OCI-LY7 (cell line): ENCODE data around the gene ATRAID.

Experiments used
- EZH2phosphoT487 ChIP-seq: fragments of 200-600 bp; sonication (generic); IDR thresholded peaks from 2 replicates; pipeline ENCODE4 v1.6.1; 2018; ENCODE audit warnings: low read depth, borderline replicate concordance, mild to moderate bottlenecking, mixed run types, antibody characterized with exemption, low read length, moderate library complexity, mixed read lengths
- TF ChIP-seq, protein P1 (sequence below): fragments of 200-600 bp; sonication (generic); conservative IDR thresholded peaks from 2 replicates; pipeline ENCODE4 v1.5.1; 2014; ENCODE audit warnings: mild to moderate bottlenecking, antibody characterized with exemption, low read length, moderate library complexity, mixed read lengths

DNA sequence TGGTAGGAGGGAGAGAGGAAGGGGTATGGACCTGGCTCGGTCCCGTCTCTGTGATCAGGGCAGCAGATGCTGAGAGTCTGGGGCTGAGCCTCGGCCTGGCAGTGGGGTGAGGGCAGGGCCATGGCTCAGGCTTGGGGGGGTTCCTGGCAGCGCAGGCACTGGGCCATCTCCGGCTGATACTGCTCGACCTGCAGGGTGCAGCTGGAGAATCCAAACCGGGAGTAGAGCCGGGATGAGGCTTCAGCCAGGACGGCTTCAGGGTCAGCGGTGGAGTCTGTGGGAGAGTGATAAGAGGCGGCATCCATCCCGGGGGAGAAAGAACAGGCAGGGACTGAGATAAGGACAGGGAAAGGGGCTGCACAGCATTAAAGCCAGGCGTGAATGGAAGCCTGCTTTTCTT, 43.3 kb downstream of the ATRAID start:
- TF ChIP-seq, protein P1, sequence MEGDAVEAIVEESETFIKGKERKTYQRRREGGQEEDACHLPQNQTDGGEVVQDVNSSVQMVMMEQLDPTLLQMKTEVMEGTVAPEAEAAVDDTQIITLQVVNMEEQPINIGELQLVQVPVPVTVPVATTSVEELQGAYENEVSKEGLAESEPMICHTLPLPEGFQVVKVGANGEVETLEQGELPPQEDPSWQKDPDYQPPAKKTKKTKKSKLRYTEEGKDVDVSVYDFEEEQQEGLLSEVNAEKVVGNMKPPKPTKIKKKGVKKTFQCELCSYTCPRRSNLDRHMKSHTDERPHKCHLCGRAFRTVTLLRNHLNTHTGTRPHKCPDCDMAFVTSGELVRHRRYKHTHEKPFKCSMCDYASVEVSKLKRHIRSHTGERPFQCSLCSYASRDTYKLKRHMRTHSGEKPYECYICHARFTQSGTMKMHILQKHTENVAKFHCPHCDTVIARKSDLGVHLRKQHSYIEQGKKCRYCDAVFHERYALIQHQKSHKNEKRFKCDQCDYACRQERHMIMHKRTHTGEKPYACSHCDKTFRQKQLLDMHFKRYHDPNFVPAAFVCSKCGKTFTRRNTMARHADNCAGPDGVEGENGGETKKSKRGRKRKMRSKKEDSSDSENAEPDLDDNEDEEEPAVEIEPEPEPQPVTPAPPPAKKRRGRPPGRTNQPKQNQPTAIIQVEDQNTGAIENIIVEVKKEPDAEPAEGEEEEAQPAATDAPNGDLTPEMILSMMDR, result no peak
- TF ChIP-seq EZH2phosphoT487, result no peak
